WTC11 (cell line): ENCODE results near the gene SLC39A7. TPM values are rescaled to one million over a fixed set of nuclear protein-coding genes. Genes with fewer than 3 reads are reported as not detected.

Experiments
- ATAC-seq: fragments of 200-7000 bp; cut with Tn5 transposase; 2 replicates; pipeline ENCODE4 v1.10.0; 2021; ENCODE audit warnings: mild to moderate bottlenecking, moderate library complexity
- CTCF ChIA-PET: fragments of 300-600 bp; sonication (Branson Sonifier 250); formaldehyde crosslinking; loops from one replicate; lab custom pipeline; 2021; ENCODE audit warnings: antibody characterized with exemption; lab: Charles Lee
- POLR2A ChIA-PET: fragments of 350-600 bp; sonication (Branson Sonifier 250); formaldehyde crosslinking; loops from one replicate; lab custom pipeline; 2021; ENCODE audit warnings: antibody characterized with exemption; lab: Charles Lee
- DNase-seq: peaks from one replicate; pipeline ENCODE4 v3.0.0; 2021; ENCODE audit warnings: low spot score
- H3K27ac Mint-ChIP-seq: 2 replicates; pipeline ENCODE4 v1.8.0; 2021; ENCODE audit warnings: mixed read lengths
- H3K27me3 Mint-ChIP-seq: 2 replicates; pipeline ENCODE4 v1.8.0; 2021; ENCODE audit warnings: low read depth, mild to moderate bottlenecking, moderate library complexity, mixed read lengths
- H3K36me3 Mint-ChIP-seq: 2 replicates; pipeline ENCODE4 v1.8.0; 2021; ENCODE audit warnings: mixed read lengths
- H3K4me1 Mint-ChIP-seq: 2 replicates; pipeline ENCODE4 v1.8.0; 2022; ENCODE audit warnings: mixed read lengths
- H3K4me3 Mint-ChIP-seq: 2 replicates; pipeline ENCODE4 v1.8.0; 2021; ENCODE audit warnings: mild to moderate bottlenecking, moderate library complexity, mixed read lengths
- H3K9me3 Mint-ChIP-seq: 2 replicates; pipeline ENCODE4 v1.8.0; 2021; ENCODE audit warnings: mixed read lengths
- ATF1 ChIP-seq: sonication (generic); formaldehyde crosslinking; IDR thresholded peaks from 2 replicates; pipeline ENCODE4 v1.8.1; 2023; ENCODE audit warnings: mild to moderate bottlenecking, moderate library complexity, missing genetic modification reagents
- ATF3 ChIP-seq: sonication (generic); formaldehyde crosslinking; conservative IDR thresholded peaks from 2 replicates; pipeline ENCODE4 v1.8.1; 2022; ENCODE audit warnings: mild to moderate bottlenecking, missing genetic modification reagents
- CTCF ChIP-seq: fragments of 200-600 bp; IDR thresholded peaks from 2 replicates; pipeline ENCODE4 v1.8.0; 2022; ENCODE audit warnings: antibody characterized with exemption
- FOXP4 ChIP-seq: sonication (generic); formaldehyde crosslinking; IDR thresholded peaks from 2 replicates; pipeline ENCODE4 v1.8.0; 2022; ENCODE audit warnings: mild to moderate bottlenecking, missing genetic modification reagents
- GRHL2 ChIP-seq: fragments of 250-450 bp; sonication (Bioruptor Pico); IDR thresholded peaks from 2 replicates; pipeline ENCODE4 v1.8.0; 2022; ENCODE audit warnings: mild to moderate bottlenecking, moderate library complexity; ENCODE audit not compliant: insufficient replicate concordance, severe bottlenecking
- GTF2I ChIP-seq: fragments of 250-450 bp; sonication (Bioruptor Pico); conservative IDR thresholded peaks from 2 replicates; pipeline ENCODE4 v1.4.0; 2021; ENCODE audit warnings: mild to moderate bottlenecking
- MYBL2 ChIP-seq: sonication (generic); formaldehyde crosslinking; IDR thresholded peaks from 2 replicates; pipeline ENCODE4 v1.8.1; 2023; ENCODE audit warnings: mild to moderate bottlenecking, moderate library complexity, missing genetic modification reagents
- NR2C2 ChIP-seq: sonication (generic); formaldehyde crosslinking; IDR thresholded peaks from 2 replicates; pipeline ENCODE4 v1.8.0; 2022; ENCODE audit warnings: mild to moderate bottlenecking, missing genetic modification reagents
- PRDM15 ChIP-seq: sonication (generic); formaldehyde crosslinking; IDR thresholded peaks from 2 replicates; pipeline ENCODE4 v1.8.0; 2022; ENCODE audit warnings: missing genetic modification reagents
- RELA ChIP-seq: sonication (generic); formaldehyde crosslinking; IDR thresholded peaks from 2 replicates; pipeline ENCODE4 v1.8.1; 2022; ENCODE audit warnings: missing genetic modification reagents, mild to moderate bottlenecking, borderline replicate concordance
- SMAD4 ChIP-seq: sonication (generic); formaldehyde crosslinking; IDR thresholded peaks from 2 replicates; pipeline ENCODE4 v1.8.0; 2022; ENCODE audit warnings: mild to moderate bottlenecking, missing genetic modification reagents
- TEAD1 ChIP-seq: sonication (generic); formaldehyde crosslinking; IDR thresholded peaks from 2 replicates; pipeline ENCODE4 v1.8.0; 2022; ENCODE audit warnings: mild to moderate bottlenecking, missing genetic modification reagents
- ZNF138 ChIP-seq: sonication (generic); formaldehyde crosslinking; conservative IDR thresholded peaks from 2 replicates; pipeline ENCODE4 v1.8.1; 2022; ENCODE audit warnings: mild to moderate bottlenecking, moderate library complexity, missing genetic modification reagents
- ZNF423 ChIP-seq: fragments of 250-450 bp; sonication (Bioruptor Pico); IDR thresholded peaks from 2 replicates; pipeline ENCODE4 v2.1.2; 2022; ENCODE audit warnings: mild to moderate bottlenecking, moderate library complexity
- ZNF671 ChIP-seq: fragments of 250-450 bp; sonication (Bioruptor Pico); IDR thresholded peaks from 2 replicates; pipeline ENCODE4 v1.8.0; 2021; ENCODE audit warnings: mild to moderate bottlenecking
- total RNA-seq: library from RNA; stranded (reverse); gene quantifications from 3 replicates; pipeline ENCODE4 v1.2.3, GENCODE V29; 2021
- TF ChIP-seq, protein P1 (sequence below): fragments of 250-450 bp; sonication (Bioruptor Pico); IDR thresholded peaks from 2 replicates; pipeline ENCODE4 v1.8.0; 2021; ENCODE audit warnings: mild to moderate bottlenecking
- TF ChIP-seq, protein P2 (sequence below): sonication (generic); formaldehyde crosslinking; IDR thresholded peaks from 2 replicates; pipeline ENCODE4 v1.8.1; 2023; ENCODE audit warnings: mild to moderate bottlenecking, missing genetic modification reagents, moderate library complexity

Gene SLC39A7
- total RNA-seq, 1 experiment from 2014 or later = 163 TPM

GRCh38 chr6:33189625-33190448, 10.8 kb upstream of the SLC39A7 start:
- POLR2A ChIA-PET = no interaction called here
- Mint-ChIP-seq H3K4me1 (peaks cover 13% of the 10 kb centered on the region), H3K9me3 (no peaks in the 10 kb centered on the region), H3K4me3 (no peak overlapping the region), H3K27me3 (peaks cover 31% of the 10 kb centered on the region), H3K36me3 (peaks cover 4% of the 10 kb centered on the region; the same call in 1 of the 2 replicates), H3K27ac (no peak overlapping the region)
- DNase-seq = no peak
- CTCF ChIA-PET = interaction anchor here (0.6 to 2.0 kb wide), 6 partner anchors 10 to 205 kb away, joined by 3 to 7 read pairs (median 4); no protein-coding TSS in a partner anchor
- TF ChIP-seq ATF3 (CRISPR knock-in tag) (no peak), GTF2I (CRISPR knock-in tag) (no peak), PRDM15 (no peak), ZNF671 (no peak), ATF1 (CRISPR knock-in tag) (no peak), CTCF (no peak), RELA (no peak)
- TF ChIP-seq, protein P1, sequence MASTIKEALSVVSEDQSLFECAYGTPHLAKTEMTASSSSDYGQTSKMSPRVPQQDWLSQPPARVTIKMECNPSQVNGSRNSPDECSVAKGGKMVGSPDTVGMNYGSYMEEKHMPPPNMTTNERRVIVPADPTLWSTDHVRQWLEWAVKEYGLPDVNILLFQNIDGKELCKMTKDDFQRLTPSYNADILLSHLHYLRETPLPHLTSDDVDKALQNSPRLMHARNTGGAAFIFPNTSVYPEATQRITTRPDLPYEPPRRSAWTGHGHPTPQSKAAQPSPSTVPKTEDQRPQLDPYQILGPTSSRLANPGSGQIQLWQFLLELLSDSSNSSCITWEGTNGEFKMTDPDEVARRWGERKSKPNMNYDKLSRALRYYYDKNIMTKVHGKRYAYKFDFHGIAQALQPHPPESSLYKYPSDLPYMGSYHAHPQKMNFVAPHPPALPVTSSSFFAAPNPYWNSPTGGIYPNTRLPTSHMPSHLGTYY (CRISPR knock-in tag) = no peak
- ATAC-seq = no peak

- Mint-ChIP-seq H3K4me1 (peaks cover 11% of the 10 kb centered on the region), H3K36me3 (peaks cover 11% of the 10 kb centered on the region), H3K27me3 (peaks cover 30% of the 10 kb centered on the region), H3K4me3 (no peak overlapping the region), H3K27ac (no peak overlapping the region), H3K9me3 (no peaks in the 10 kb centered on the region)
- ChIA-PET POLR2A (no interaction called here), CTCF (interaction anchor here (0.6 to 2.0 kb wide), 5 partner anchors 9 to 206 kb away, joined by 3 to 7 read pairs (median 4); no protein-coding TSS in a partner anchor)
- DNase-seq (no peak), ATAC-seq (no peak)
- TF ChIP-seq MYBL2 (CRISPR knock-in tag) (no peak), SMAD4 (CRISPR knock-in tag) (no peak), GRHL2 (CRISPR knock-in tag) (no peak), TEAD1 (no peak), ZNF138 (CRISPR knock-in tag) (no peak), FOXP4 (CRISPR knock-in tag) (no peak), NR2C2 (no peak), ZNF423 (no peak)
- TF ChIP-seq, protein P2, sequence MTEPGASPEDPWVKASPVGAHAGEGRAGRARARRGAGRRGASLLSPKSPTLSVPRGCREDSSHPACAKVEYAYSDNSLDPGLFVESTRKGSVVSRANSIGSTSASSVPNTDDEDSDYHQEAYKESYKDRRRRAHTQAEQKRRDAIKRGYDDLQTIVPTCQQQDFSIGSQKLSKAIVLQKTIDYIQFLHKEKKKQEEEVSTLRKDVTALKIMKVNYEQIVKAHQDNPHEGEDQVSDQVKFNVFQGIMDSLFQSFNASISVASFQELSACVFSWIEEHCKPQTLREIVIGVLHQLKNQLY (CRISPR knock-in tag) = no peak
These were observed 10.1 kb upstream of the SLC39A7 start for GRCh38 chr6:33190504-33191107.
